T-helper 2 cell treated with Interferon-gamma antibody and Interleukin-4, amounts not matched to agents 100 ng/mL and 5 ng/mL, for 36 hours (primary cell): ENCODE measurements around the gene FMO3. TPM values are rescaled to one million over a fixed set of nuclear protein-coding genes. Genes with fewer than 3 reads are reported as not detected.

Experiments
- intact Hi-C: fragments of 100-400 bp; cut with micrococcal nuclease; formaldehyde crosslinking; loops from one replicate; pipeline ENCODE4 v1.15.1; 2023
- total RNA-seq: library from RNA; stranded (reverse); gene quantifications from 2 replicates; pipeline ENCODE4 v1.2.3, GENCODE V29; 2022

Gene FMO3
- total RNA-seq, result not detected in 2 replicates

GRCh38 chr1:171090604-171091003 lies at the start of gene FMO3:
Gene FMO3, plus strand, starts transcription at chr1:171090905. Its CDS starts 1,754 bp downstream, at chr1:171092659.
- intact Hi-C loops, result no loop called here

GRCh38 chr1:171048014-171048413 lies 42.7 kb upstream of the FMO3 start:
- intact Hi-C loops, result no loop called here

- intact Hi-C loops, result no loop called here
These were observed 37.7 kb upstream of the FMO3 start for GRCh38 chr1:171052977-171053376.

DNA sequence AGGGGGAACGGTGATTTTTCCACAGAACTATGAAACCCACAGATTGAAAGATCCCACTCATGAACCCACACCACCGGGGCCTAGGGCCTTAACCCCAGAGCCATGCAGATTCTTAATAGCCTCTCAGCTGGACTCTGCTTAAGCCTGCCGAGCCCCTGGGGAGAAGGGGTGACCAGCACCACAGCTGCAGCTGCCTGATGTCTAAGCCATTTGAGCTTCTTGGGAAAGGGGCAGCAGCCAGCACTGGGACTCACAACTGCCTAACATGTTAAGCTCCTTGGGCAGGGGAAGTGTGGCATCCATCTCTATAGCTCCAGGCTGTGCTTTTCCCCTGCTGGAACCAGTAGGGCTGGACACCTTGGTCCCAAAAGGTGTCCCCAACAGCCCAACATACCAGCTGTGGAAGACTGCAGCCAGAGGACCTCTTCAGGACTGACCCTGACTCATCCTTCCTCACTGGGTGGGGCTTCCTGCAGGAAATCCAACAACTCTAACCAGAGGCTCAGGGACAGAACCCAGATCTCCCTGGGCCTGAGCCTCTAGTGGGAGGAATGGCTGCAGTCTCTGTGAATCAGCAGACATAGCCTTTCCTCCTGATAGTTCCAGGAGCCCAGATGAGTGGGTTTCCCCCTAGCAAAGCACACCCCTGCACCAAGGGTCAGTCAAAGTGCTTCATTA lies 34.6 kb upstream of the FMO3 start:
- intact Hi-C loops, result no loop called here

DNA sequence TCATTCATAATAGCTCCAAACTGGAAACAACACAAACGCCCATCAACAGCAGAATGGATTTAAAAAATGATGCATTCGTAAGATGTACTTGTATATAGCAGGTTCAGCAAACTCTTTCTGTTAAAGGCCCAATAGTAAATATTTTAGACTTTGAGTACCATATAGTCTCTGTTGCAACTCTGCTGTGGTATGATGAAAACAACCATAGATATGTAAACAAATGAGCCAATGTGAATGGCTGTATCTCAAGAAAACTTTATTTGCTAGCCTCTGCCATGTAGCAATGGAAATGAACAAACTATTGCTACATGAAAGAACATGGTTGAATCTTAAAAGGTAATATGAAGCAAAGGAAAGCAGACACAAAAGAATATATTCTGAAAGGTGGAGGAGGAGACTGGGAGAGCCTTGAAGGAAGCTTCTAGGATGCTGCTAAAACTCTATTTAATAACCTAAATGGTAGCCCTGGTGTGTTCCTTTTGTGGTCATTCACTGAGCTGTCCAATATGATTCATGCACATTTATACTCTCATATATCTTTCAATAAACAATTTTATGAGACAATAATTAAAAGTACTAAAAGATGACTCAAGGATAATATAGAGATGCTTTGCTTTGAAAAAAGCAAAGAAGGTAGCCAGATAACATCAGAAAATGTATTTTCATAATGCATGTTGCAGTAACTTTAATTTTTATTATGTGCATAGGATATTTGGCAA lies 29.1 kb upstream of the FMO3 start:
- intact Hi-C loops, result no loop called here

DNA sequence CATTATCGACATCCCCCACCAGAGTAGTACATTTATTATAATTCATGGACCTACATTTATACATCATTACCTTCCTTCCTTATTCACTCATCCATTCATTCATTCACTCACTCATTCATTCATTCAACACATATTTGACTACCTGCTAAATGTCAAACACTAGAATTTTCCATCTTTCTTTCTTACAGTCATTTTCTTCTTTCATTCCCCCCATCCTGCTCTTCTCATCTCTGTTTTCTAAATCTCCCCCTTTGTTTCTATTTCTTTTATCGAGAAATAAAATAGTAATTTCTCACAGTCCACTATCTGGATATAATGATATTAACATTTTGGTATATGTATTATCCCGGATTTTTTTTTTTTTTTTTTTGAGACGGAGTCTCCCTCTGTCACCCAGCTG lies 27.8 kb upstream of the FMO3 start:
- intact Hi-C loops, result no loop called here

DNA sequence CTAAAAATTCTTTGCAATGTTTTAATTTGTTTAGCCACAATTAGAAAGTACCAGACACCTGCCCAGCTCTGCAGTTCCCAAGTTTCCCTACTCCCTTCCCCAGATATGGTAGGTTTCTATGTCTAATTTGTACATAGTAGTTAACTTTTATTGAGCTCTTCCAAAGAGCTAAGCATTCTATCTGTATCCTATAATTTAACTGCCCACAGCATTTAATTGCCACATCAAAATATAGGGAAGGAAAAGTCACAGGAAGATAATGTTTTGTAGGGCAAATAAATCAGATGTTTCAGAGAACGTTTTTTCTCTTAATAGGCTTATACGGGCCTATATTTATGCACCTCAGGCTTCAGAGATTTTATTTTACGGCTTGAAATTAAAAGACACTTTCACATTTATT lies 15.7 kb upstream of the FMO3 start:
- intact Hi-C loops, result no loop called here

DNA sequence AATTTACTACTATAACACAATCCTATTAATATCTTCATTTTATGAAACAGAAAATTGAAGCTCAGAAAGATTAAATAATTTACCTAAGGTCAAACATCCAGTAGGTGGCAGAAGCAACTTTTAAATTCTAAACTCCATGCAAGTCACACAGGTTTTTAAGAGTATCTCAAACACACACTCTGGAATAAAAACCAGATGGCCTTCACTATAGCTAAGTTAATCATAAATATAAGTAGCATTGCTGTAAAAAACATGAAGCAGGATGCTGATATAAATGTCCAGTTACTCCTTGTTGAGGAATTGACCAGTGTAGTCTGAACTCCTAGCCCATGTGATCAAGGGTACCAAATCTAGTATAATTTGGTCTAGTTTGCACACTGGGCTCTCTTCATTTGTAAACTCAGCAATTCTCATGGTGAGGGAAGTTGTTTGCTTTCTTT lies 9.4 kb upstream of the FMO3 start:
- intact Hi-C loops, result loop anchor here (2.0 kb wide), 1 partner anchor 231 kb away; no protein-coding TSS in a partner anchor

DNA sequence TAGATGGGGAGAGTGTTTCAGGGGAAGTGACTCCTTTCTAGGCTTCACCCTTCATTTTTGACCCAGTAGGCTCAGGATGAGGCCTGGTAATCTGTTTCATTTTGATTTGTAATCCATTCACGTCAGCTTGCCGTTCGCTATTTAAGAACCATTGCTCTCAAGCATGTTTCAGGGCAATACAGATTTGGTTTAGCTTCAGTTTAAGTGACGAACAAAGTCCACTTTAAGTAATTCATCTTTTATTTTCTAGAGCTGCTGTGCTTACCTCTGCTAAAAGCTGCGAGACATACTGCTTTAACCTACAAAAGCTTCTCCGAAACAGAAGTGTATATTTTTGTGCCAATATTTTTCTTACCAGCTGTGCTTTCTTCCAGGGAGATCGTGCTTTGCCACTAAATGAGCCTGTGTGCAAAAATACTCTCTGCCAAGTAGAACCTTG lies 8.9 kb upstream of the FMO3 start:
- intact Hi-C loops, result loop anchor here (2.0 kb wide), 1 partner anchor 231 kb away; no protein-coding TSS in a partner anchor

DNA sequence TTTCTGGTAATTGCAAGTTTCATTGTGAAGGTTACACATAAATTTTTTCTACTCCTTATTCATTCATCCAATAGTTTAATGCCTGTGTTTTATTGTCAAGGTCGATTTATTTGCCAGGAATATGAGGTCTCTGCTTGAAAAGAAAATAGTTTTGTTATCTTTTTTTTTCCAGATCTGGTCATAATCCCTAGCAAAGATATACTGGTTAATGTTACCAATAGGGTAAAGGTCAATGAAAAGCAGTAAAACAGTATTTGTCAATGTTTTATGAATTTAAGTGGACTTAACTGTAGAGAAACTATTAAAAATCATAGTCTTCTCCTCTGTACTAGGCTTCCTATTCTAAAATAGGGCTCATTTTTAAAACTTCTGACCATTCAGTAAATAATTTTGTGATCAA lies 8.1 kb upstream of the FMO3 start:
- intact Hi-C loops, result no loop called here

DNA sequence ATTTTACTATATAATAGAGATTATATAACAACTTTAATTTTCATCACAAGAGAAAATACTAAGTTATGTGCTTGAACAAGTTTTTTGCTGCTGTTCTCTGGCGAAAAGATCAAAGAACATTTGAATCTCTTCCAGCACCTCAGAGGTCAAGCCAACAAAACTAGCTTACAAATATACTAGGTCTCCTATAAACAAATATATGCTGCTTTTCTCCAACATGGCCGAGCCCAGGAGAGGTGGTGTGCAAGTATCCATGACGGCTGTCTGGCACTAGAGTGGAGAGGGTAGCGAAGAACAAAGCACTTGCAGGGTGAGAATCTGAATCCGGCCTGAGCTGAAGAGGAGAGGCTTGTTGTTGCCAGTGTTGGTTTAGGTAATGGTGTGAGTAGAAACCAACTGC lies 7.5 kb upstream of the FMO3 start:
- intact Hi-C loops, result no loop called here

- intact Hi-C loops, result no loop called here
These were observed 6.6 kb upstream of the FMO3 start for GRCh38 chr1:171084091-171084490.

DNA sequence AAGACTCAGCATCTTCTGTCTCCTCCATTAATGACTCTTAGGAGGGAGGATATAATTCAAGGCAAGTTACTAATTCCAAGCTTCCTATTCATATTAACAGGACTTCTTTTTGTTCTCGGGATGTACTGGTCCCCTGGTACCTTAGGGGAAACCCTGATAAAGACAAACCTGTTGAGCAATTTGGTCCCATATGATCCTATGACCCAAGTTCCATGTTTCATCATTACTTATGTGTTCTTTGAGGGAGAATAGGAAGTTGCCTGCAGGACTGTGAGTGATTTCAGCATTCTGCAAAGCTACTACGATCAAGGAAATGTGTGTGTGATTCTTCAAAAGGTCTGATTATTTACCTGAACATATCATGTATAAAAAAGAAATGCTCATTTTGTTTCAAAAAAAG lies 5.8 kb upstream of the FMO3 start:
- intact Hi-C loops, result no loop called here

- intact Hi-C loops, result no loop called here
These were observed 2.8 kb upstream of the FMO3 start for GRCh38 chr1:171087896-171088295.

GRCh38 chr1:171103862-171104261 lies 13.2 kb downstream of the FMO3 start:
- intact Hi-C loops, result no loop called here

DNA sequence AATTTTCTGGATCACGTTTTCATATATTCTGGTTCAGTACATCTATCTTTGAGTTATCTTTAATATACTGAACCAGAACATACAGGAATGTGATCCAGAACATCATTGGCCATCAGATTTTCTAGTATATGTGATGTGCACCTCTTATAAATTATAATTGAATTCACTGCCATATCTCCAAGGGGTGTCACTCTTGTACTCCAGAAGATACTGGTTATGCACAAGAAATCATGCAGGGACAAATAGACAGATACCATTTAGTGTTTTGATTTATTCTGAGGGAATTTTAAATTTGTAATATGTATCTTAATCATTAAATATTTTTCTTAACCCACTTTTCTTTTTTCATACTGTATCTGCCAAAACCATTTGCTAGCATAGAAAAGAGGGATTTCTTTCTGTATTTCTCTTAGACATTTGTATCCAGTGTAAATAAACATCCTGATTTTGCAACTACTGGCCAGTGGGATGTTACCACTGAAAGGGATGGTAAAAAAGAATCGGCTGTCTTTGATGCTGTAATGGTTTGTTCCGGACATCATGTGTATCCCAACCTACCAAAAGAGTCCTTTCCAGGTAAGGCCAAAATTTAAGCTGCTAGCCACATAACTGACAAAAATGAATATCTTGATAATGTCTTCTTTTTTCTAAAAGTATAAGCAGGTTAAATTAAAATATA lies 16.7 kb downstream of the FMO3 start:
- intact Hi-C loops, result no loop called here

DNA sequence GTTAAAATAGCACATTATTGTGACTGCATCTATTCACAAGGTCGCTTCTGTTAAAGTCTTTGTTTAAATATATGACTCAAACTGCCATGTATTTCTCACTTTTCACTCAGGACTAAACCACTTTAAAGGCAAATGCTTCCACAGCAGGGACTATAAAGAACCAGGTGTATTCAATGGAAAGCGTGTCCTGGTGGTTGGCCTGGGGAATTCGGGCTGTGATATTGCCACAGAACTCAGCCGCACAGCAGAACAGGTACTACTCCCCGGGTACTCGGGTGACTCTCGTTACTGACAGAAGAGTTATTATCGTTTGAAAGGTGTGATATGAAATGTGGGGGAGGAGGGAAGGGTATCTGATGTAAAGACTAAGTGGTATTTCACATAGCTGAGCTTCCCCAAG lies 17.3 kb downstream of the FMO3 start:
- intact Hi-C loops, result no loop called here

- intact Hi-C loops, result no loop called here
These were observed 19.3 kb downstream of the FMO3 start for GRCh38 chr1:171109966-171110365.

DNA sequence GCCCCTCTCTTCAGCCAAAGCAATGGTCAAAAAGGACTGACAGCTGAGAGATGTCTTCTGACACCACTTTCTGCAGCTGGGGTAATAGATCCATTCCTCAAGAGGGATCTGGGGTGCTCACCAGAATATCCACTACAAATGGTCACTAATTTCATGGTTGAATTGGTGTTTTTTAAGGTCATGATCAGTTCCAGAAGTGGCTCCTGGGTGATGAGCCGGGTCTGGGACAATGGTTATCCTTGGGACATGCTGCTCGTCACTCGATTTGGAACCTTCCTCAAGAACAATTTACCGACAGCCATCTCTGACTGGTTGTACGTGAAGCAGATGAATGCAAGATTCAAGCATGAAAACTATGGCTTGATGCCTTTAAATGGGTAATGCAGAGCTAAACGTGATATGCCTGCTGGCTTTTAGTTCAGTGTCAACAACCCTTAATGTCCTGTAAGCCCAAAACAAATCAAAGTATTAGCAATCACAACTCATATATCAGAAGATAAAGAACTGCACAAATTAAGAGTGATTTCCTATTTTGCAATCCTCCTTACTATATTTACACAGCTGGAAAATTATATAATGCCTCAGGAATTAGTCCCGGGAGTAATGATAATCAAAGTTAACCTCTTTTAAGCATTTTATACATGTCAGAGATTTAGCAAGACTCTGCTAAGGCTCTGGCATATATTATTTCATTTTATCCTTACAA lies 20.1 kb downstream of the FMO3 start:
- intact Hi-C loops, result no loop called here

GRCh38 chr1:171112119-171112518 lies 21.4 kb downstream of the FMO3 start:
- intact Hi-C loops, result no loop called here

DNA sequence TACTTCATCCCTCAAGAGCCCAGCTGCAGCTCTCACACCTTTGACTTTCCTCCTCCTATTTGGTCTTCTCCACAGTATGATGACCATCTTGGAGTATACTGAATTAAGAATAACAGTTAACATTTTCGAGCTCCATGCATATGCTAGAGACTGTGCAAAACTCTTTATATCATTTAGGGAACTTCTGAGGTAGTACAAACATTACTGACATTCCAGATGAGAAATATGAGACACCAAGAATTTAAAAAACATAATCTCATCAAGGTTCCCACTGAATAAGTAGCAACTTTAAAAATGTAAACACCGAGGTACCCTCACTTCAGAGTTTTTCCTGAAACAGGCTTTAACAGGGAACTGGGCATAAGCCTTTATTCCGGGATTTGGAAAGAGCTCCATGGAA lies 22.7 kb downstream of the FMO3 start:
- intact Hi-C loops, result no loop called here
